Ishikawa (cell line): ENCODE data around the gene LRRC2.

Source experiments
- CEBPB ChIP-seq: IDR thresholded peaks from 2 replicates; pipeline ENCODE4 v1.6.1; 2012
- CREB1 ChIP-seq: IDR thresholded peaks from 2 replicates; pipeline ENCODE4 v1.6.1; 2012; ENCODE audit warnings: low read depth
- EGR1 ChIP-seq: IDR thresholded peaks from 2 replicates; pipeline ENCODE4 v1.6.1; 2012
- EP300 ChIP-seq: IDR thresholded peaks from 2 replicates; pipeline ENCODE4 v1.6.1; 2012; ENCODE audit warnings: borderline replicate concordance
- FOXM1 ChIP-seq: IDR thresholded peaks from 2 replicates; pipeline ENCODE4 v1.6.1; 2012; ENCODE audit warnings: low read depth, borderline replicate concordance
- NFIC ChIP-seq: IDR thresholded peaks from 2 replicates; pipeline ENCODE4 v1.6.1; 2012
- RAD21 ChIP-seq: IDR thresholded peaks from 2 replicates; pipeline ENCODE4 v1.6.1; 2012; ENCODE audit warnings: low read depth
- TAF1 ChIP-seq: IDR thresholded peaks from 2 replicates; pipeline ENCODE4 v1.6.1; 2012; ENCODE audit warnings: low read depth, mild to moderate bottlenecking
- TCF12 ChIP-seq: IDR thresholded peaks from 2 replicates; pipeline ENCODE4 v1.6.1; 2012; ENCODE audit warnings: low read depth
- TEAD4 ChIP-seq: IDR thresholded peaks from 2 replicates; pipeline ENCODE4 v1.6.1; 2012
- YY1 ChIP-seq: IDR thresholded peaks from 2 replicates; pipeline ENCODE4 v1.6.1; 2012; ENCODE audit warnings: low read depth
- ZBTB7A ChIP-seq: IDR thresholded peaks from 2 replicates; pipeline ENCODE4 v1.6.1; 2012; ENCODE audit warnings: low read depth
- TF ChIP-seq, protein P1 (sequence below): IDR thresholded peaks from 2 replicates; pipeline ENCODE4 v1.6.1; 2012; ENCODE audit warnings: low read depth, mild to moderate bottlenecking
- TF ChIP-seq, protein P2 (sequence below): IDR thresholded peaks from 2 replicates; pipeline ENCODE4 v1.6.1; 2012
- TF ChIP-seq, protein P3 (sequence below): IDR thresholded peaks from 2 replicates; pipeline ENCODE4 v1.6.1; 2012

LRRC2 gene

DNA sequence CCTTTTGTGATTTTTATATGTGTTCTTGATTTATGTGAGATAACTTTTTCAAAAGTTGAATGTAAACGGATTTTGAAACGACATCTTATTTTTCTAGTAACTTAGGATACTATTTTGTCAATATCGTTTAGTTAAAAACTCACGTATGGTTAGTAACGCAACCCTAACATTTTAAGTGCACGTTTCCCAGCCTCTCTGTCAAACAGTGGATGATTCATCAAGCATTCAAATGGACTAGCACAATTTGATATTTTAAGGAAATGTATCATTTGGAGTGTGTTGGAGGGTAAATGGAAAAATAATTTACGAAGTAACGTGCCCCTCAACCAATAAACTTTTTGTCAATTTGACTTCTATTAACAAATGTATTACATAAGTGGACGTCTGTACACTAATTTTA lies 45.0 kb downstream of the LRRC2 start:
- no peak for TF ChIP-seq TCF12
- TF ChIP-seq NFIC, result no peak
- no peak for TF ChIP-seq EP300

DNA sequence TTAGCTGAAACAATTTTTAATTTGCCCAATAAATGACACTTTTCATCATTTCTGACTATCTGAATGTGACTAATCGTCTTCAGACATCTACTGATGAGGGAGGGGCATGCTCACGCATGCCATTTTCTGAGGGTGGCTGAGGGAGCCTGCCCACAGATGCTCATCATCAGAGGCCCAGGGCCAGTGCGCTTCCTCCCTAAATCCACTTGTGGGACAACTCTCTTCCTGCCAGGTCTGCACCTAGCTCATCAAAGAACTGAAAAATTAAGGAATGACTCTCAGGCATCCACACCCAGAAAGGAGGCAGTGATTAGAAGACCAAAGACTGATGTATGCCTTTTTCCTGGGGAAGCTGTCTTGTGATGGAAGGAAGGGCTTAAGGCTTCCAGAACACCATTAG lies 45.6 kb downstream of the LRRC2 start:
- TF ChIP-seq CEBPB (no peak), ZBTB7A (no peak), YY1 (no peak), TCF12 (no peak), CREB1 (no peak), NFIC (no peak), RAD21 (no peak), TAF1 (no peak), EP300 (no peak), FOXM1 (no peak), EGR1 (no peak), TEAD4 (no peak)
- TF ChIP-seq, protein P1, sequence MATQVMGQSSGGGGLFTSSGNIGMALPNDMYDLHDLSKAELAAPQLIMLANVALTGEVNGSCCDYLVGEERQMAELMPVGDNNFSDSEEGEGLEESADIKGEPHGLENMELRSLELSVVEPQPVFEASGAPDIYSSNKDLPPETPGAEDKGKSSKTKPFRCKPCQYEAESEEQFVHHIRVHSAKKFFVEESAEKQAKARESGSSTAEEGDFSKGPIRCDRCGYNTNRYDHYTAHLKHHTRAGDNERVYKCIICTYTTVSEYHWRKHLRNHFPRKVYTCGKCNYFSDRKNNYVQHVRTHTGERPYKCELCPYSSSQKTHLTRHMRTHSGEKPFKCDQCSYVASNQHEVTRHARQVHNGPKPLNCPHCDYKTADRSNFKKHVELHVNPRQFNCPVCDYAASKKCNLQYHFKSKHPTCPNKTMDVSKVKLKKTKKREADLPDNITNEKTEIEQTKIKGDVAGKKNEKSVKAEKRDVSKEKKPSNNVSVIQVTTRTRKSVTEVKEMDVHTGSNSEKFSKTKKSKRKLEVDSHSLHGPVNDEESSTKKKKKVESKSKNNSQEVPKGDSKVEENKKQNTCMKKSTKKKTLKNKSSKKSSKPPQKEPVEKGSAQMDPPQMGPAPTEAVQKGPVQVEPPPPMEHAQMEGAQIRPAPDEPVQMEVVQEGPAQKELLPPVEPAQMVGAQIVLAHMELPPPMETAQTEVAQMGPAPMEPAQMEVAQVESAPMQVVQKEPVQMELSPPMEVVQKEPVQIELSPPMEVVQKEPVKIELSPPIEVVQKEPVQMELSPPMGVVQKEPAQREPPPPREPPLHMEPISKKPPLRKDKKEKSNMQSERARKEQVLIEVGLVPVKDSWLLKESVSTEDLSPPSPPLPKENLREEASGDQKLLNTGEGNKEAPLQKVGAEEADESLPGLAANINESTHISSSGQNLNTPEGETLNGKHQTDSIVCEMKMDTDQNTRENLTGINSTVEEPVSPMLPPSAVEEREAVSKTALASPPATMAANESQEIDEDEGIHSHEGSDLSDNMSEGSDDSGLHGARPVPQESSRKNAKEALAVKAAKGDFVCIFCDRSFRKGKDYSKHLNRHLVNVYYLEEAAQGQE, result no peak
- TF ChIP-seq, protein P2, sequence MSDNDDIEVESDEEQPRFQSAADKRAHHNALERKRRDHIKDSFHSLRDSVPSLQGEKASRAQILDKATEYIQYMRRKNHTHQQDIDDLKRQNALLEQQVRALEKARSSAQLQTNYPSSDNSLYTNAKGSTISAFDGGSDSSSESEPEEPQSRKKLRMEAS, result no peak
- TF ChIP-seq, protein P3, sequence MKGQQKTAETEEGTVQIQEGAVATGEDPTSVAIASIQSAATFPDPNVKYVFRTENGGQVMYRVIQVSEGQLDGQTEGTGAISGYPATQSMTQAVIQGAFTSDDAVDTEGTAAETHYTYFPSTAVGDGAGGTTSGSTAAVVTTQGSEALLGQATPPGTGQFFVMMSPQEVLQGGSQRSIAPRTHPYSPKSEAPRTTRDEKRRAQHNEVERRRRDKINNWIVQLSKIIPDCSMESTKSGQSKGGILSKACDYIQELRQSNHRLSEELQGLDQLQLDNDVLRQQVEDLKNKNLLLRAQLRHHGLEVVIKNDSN, result no peak

DNA sequence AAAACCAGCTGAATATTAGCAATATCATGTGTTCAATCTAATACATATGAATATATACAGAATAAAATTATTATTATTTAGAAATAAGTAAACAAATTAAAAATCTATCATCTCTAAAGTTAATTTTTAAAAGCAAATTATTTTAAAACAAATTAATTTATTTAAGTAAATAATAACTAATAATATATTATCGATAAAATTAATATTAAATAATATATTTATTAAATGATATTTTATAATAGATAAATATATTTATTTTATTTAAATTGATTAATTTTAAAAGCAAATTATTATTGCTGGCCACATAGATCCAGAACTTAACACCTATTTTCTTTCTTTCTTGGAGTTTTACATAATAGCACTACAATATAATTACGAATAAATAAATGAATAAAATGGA lies 46.1 kb downstream of the LRRC2 start:
- TF ChIP-seq TCF12 (no peak), YY1 (no peak), EGR1 (no peak), CEBPB (no peak), TAF1 (no peak), CREB1 (no peak), RAD21 (no peak), ZBTB7A (no peak), EP300 (no peak), FOXM1 (no peak), TEAD4 (no peak), NFIC (no peak)
- TF ChIP-seq, protein P2, result no peak
- TF ChIP-seq, protein P1, result no peak
- TF ChIP-seq, protein P3, result no peak

DNA sequence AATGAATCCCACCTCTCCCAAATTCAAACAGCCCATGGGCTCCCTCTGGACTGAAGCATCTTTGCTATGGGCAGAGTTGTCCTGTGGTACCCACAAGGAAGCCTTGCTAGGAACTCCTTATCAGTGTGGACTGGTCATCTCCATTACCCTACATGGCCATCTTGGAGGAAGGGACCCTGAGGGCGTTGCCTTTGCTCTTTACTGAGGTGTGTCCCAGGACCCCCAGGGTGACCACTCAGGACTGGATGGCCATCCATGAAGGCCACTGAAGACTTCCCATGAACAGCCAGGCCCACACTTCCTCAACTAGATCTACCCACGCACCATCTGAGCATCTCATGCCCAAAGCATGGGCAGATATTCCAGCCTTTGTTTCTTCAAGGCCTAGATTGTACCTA lies 48.3 kb downstream of the LRRC2 start:
- TF ChIP-seq NFIC (no peak), EP300 (no peak)

DNA sequence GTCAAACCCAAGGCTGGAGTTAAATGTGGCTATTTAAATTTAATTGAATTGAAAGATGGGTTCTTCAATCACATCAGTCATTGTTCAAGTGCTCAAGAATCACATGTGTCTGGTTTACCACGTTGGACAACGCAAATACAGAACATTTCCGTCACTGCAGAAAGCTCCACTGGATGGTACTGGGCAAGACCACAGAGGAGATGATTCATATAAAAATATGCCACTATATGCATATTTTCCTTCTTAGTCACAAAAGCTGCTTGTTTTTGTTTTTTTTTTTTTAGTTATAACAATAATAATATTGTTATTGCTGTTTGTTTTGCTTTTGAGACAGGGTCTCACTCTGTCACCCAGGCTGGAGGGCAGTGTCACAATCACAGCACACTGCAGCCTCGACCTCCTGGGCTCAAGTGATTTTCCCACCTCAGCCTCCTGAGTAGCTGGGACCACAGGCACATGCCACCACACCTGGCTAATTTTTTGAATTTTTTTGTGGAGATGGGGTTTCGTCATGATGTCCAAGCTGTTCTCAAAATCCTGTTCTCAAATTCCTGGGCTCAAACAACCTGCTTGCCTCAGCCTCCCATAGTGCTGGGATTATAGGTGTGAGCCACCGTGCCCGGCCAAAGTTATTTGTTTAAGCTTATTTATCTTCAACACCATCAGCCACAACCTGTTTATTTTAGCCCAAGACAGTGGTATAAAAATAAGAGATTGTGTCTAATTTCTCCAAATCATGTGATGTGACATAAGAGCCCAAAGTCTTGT lies 48.9 kb downstream of the LRRC2 start:
- no peak for TF ChIP-seq FOXM1
- no peak for TF ChIP-seq CEBPB
- TF ChIP-seq YY1, result no peak
- no peak for TF ChIP-seq EP300
- TF ChIP-seq TAF1, result no peak
- no peak for TF ChIP-seq EGR1

DNA sequence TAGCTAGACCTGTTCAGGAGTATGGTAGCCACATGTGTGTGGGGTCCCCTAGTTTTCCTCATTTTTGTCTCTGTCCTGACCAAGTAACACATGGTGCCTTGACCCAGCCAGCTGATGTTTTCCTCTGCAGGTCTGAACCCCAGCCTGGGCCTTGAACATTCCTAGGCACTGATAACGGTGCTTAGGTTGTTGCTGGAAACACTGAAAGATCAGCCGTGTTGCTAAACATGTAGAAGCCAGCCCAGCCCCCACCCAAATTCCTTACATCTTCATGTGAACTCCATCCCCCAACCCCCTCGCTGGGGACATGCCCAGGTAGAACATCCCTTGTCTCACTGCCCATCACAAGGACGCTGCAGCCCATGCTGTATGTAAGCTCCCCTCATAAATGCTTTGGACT lies 49.6 kb downstream of the LRRC2 start:
- TF ChIP-seq, protein P2, result no peak
- TF ChIP-seq CEBPB, result no peak
- no peak for TF ChIP-seq RAD21
- TF ChIP-seq YY1, result no peak
- TF ChIP-seq NFIC, result no peak
- no peak for TF ChIP-seq EP300
- TF ChIP-seq FOXM1, result no peak
- TF ChIP-seq, protein P3, result no peak
- TF ChIP-seq TAF1, result no peak
- no peak for TF ChIP-seq CREB1
- TF ChIP-seq, protein P1, result no peak
- TF ChIP-seq TCF12, result no peak
- no peak for TF ChIP-seq TEAD4
- TF ChIP-seq EGR1, result no peak
- TF ChIP-seq ZBTB7A, result no peak
